HAP-1 (cell line): ENCODE measurements around the gene SLC35G3.

ENCODE experiments used
- DNase-seq, 2 experiments: peaks; one replicate each; pipeline ENCODE4 v3.0.0-alpha.2; 2016 to 2020; ENCODE audit warnings: low spot score in 2 of 2
- H3K27me3 ChIP-seq: fragments of 250-450 bp; sonication (Bioruptor Pico); 2 replicates; pipeline ENCODE4 v1.5.1; 2020; ENCODE audit warnings: low read depth, mild to moderate bottlenecking, moderate library complexity
- H3K36me3 ChIP-seq: fragments of 250-450 bp; sonication (Bioruptor Pico); replicated peaks from 2 replicates; pipeline ENCODE4 v1.5.1; 2020; ENCODE audit warnings: mild to moderate bottlenecking
- H3K4me1 ChIP-seq: fragments of 250-450 bp; sonication (Bioruptor Pico); 2 replicates; pipeline ENCODE4 v1.5.1; 2020; ENCODE audit warnings: mild to moderate bottlenecking
- H3K4me3 ChIP-seq: fragments of 250-450 bp; sonication (Bioruptor Pico); 2 replicates; pipeline ENCODE4 v1.5.1; 2020; ENCODE audit warnings: mild to moderate bottlenecking, moderate library complexity
- H3K9me3 ChIP-seq: fragments of 250-450 bp; sonication (Bioruptor Pico); 2 replicates; pipeline ENCODE4 v1.5.1; 2020; ENCODE audit warnings: mild to moderate bottlenecking, moderate library complexity
- in situ Hi-C: fragments of 300-500 bp; cut with MboI; formaldehyde crosslinking; loops from 3 replicates; pipeline ENCODE4 v1.14.3; 2020; ENCODE audit warnings: low sequenced_read_pairs, inconsistent platforms, mixed read lengths

SLC35G3 gene

DNA sequence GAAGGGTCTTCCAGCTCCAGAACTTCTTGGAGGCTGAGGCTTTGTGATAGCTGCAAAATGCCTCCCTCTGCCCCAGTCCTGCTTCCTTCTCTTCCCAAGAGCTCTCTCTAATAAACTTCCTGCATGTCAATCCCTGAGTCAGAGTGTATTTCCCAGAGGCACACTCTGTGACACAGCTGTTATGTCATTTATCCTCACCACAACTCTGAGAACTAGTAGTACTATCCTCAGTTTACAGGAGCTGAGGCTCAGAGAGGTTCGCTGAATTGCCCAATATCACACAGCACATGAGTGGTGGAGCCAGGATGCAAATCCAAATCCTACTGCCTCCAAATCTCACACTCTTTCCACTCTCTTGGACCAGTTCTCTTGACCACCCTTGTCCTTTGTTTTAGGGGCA lies 26.5 kb downstream of the SLC35G3 start:
- in situ Hi-C loops: loop anchor here (25.0 kb wide), 1 partner anchor 370 kb away; the partner anchor contains the start of gene SLFN12L
- H3K9me3 ChIP-seq: no peaks in the 10 kb centered on the region
- no peaks in the 10 kb centered on the region for H3K36me3 ChIP-seq
- H3K4me3 ChIP-seq: no peak overlapping the region
- DNase-seq: no peak
- no peaks in the 10 kb centered on the region; the same call in 1 of the 2 replicates for H3K27me3 ChIP-seq
- H3K4me1 ChIP-seq: no peaks in the 10 kb centered on the region

DNA sequence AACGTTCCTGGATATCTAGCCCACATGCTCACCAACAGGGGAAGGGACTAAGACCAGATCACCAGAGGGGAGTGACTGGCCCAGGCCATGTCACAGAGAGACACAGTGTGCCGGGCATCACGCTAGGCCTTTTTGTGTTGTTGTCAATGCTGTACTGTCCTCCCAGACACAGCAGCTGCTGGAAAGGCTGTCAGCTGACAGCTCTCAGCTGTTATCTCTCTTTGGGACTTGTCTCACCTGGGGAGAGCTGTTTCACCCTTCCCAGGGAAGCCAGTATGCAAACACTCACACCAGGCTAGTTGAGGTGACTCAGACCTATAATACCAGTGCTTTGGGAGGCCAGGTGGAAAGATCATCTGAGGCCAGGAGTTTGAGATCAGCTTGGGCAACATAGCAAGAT lies 27.1 kb downstream of the SLC35G3 start:
- H3K4me3 ChIP-seq: no peak overlapping the region
- no peaks in the 10 kb centered on the region for H3K36me3 ChIP-seq
- no peak for DNase-seq
- no peaks in the 10 kb centered on the region for H3K9me3 ChIP-seq
- peaks cover 5% of the 10 kb centered on the region; the same call in 1 of the 2 replicates for H3K27me3 ChIP-seq
- no peaks in the 10 kb centered on the region for H3K4me1 ChIP-seq
- in situ Hi-C loops: loop anchor here (25.0 kb wide), 1 partner anchor 370 kb away; the partner anchor contains the start of gene SLFN12L

DNA sequence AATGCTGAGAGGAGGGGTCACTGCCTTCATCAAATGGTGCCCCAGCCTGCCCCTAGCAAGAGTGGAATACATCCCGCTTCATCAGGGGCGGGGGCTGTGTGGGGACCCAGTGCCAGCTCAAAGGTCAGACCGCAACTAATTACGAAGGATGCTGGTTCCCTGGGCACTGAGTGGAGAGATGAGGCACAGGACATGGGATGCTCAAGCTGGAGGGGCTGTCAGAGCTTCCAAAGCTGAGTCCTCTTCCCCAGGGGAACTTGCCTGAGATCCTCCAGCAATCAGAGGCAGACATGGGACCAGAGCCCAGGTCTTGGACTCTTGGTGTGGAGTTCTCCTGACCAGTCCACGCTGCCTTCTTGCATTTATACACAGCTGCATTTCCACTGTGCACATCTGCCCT lies 27.7 kb downstream of the SLC35G3 start:
- in situ Hi-C loops: loop anchor here (25.0 kb wide), 1 partner anchor 371 kb away; the partner anchor contains the start of gene SLFN12L
- no peak overlapping the region for H3K4me3 ChIP-seq
- no peaks in the 10 kb centered on the region for H3K9me3 ChIP-seq
- H3K36me3 ChIP-seq: no peaks in the 10 kb centered on the region
- no peak for DNase-seq
- peaks cover 8% of the 10 kb centered on the region; the same call in 1 of the 2 replicates for H3K27me3 ChIP-seq
- no peaks in the 10 kb centered on the region for H3K4me1 ChIP-seq

- in situ Hi-C loops: loop anchor here (25.0 kb wide), 1 partner anchor 373 kb away; the partner anchor contains the start of gene SLFN12L
- DNase-seq: no peak
- H3K36me3 ChIP-seq: no peaks in the 10 kb centered on the region
These were observed 29.5 kb downstream of the SLC35G3 start for GRCh38 chr17:35164716-35165115.

DNA sequence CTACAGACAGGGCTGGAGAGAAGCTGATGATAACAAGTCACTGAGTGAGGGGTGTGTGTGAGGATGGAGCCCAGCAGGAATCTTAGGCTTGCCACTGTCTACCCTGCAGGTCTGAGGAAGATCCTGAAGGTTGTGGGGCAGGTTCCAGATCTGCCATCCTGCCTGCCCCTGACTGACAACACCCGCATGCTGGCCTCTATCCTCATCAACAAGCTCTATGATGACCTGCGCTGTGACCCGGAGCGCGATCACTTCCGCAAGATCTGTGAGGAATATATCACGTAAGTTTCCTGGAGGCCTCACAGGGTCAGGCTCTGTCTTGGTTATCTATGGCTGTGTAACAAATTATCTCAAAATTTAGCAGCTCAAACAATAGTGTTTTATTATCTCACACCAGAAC lies 30.3 kb downstream of the SLC35G3 start:
- in situ Hi-C loops: loop anchor here (25.0 kb wide), 1 partner anchor 373 kb away; the partner anchor contains the start of gene SLFN12L
- no peaks in the 10 kb centered on the region for H3K9me3 ChIP-seq
- no peaks in the 10 kb centered on the region for H3K36me3 ChIP-seq
- no peaks in the 10 kb centered on the region for H3K4me1 ChIP-seq
- no peak overlapping the region for H3K4me3 ChIP-seq
- no peak for DNase-seq
- peaks cover 16% of the 10 kb centered on the region for H3K27me3 ChIP-seq

More at GRCh38 chr17:35164716-35165115, 29.5 kb downstream of the SLC35G3 start:
- Histone ChIP-seq H3K4me3 (no peak overlapping the region), H3K27me3 (peaks cover 14% of the 10 kb centered on the region), H3K9me3 (no peaks in the 10 kb centered on the region), H3K4me1 (no peaks in the 10 kb centered on the region)

GRCh38 chr17:35162755-35163154 lies 31.4 kb downstream of the SLC35G3 start:
- in situ Hi-C loops: loop anchor here (25.0 kb wide), 1 partner anchor 375 kb away; the partner anchor contains the start of gene SLFN12L
- H3K27me3 ChIP-seq: peaks cover 16% of the 10 kb centered on the region

GRCh38 chr17:35161281-35161761 lies 32.9 kb downstream of the SLC35G3 start:
- no peak for DNase-seq
- no peak overlapping the region for H3K4me3 ChIP-seq
- H3K9me3 ChIP-seq: no peaks in the 10 kb centered on the region
- H3K4me1 ChIP-seq: no peaks in the 10 kb centered on the region
- no peaks in the 10 kb centered on the region for H3K36me3 ChIP-seq
- H3K27me3 ChIP-seq: peaks cover 16% of the 10 kb centered on the region
- in situ Hi-C loops: loop anchor here (25.0 kb wide), 1 partner anchor 376 kb away; the partner anchor contains the start of gene SLFN12L

More at GRCh38 chr17:35162755-35163154, 31.4 kb downstream of the SLC35G3 start:
- Histone ChIP-seq H3K36me3 (no peaks in the 10 kb centered on the region), H3K4me3 (no peak overlapping the region), H3K4me1 (no peaks in the 10 kb centered on the region), H3K9me3 (no peaks in the 10 kb centered on the region)
- DNase-seq: no peak

GRCh38 chr17:35160354-35161201 lies 33.6 kb downstream of the SLC35G3 start:
- no peaks in the 10 kb centered on the region for H3K9me3 ChIP-seq
- H3K36me3 ChIP-seq: no peaks in the 10 kb centered on the region
- no peak overlapping the region for H3K4me3 ChIP-seq
- H3K27me3 ChIP-seq: peaks cover 16% of the 10 kb centered on the region
- no peaks in the 10 kb centered on the region for H3K4me1 ChIP-seq
- in situ Hi-C loops: loop anchor here (25.0 kb wide), 1 partner anchor 377 kb away; the partner anchor contains the start of gene SLFN12L
- DNase-seq: no peak

GRCh38 chr17:35159940-35160339 lies 34.3 kb downstream of the SLC35G3 start:
- DNase-seq: no peak
- Histone ChIP-seq H3K9me3 (no peaks in the 10 kb centered on the region), H3K27me3 (peaks cover 16% of the 10 kb centered on the region), H3K4me3 (no peak overlapping the region), H3K36me3 (no peaks in the 10 kb centered on the region), H3K4me1 (no peaks in the 10 kb centered on the region)
- in situ Hi-C loops: loop anchor here (25.0 kb wide), 1 partner anchor 377 kb away; the partner anchor contains the start of gene SLFN12L

GRCh38 chr17:35155246-35155645 lies 38.9 kb downstream of the SLC35G3 start:
- in situ Hi-C loops: loop anchor here (25.0 kb wide), 1 partner anchor 382 kb away; the partner anchor contains the start of gene SLFN12L
- H3K4me1 ChIP-seq: no peaks in the 10 kb centered on the region
- no peak overlapping the region for H3K4me3 ChIP-seq

GRCh38 chr17:35154196-35155165 lies 39.7 kb downstream of the SLC35G3 start:
- no peaks in the 10 kb centered on the region for H3K4me1 ChIP-seq
- no peak for DNase-seq
- no peaks in the 10 kb centered on the region for H3K9me3 ChIP-seq
- H3K27me3 ChIP-seq: 0 out of 2 replicates have a peak, but pooled peaks cover 2% of the 10 kb centered on the region
- in situ Hi-C loops: loop anchor here (25.0 kb wide), 1 partner anchor 383 kb away; the partner anchor contains the start of gene SLFN12L
- H3K36me3 ChIP-seq: no peaks in the 10 kb centered on the region
- no peak overlapping the region for H3K4me3 ChIP-seq

More at GRCh38 chr17:35155246-35155645, 38.9 kb downstream of the SLC35G3 start:
- H3K9me3 ChIP-seq: no peaks in the 10 kb centered on the region
- 0 out of 2 replicates have a peak, but pooled peaks cover 2% of the 10 kb centered on the region for H3K27me3 ChIP-seq
- no peaks in the 10 kb centered on the region for H3K36me3 ChIP-seq
- DNase-seq: no peak

DNA sequence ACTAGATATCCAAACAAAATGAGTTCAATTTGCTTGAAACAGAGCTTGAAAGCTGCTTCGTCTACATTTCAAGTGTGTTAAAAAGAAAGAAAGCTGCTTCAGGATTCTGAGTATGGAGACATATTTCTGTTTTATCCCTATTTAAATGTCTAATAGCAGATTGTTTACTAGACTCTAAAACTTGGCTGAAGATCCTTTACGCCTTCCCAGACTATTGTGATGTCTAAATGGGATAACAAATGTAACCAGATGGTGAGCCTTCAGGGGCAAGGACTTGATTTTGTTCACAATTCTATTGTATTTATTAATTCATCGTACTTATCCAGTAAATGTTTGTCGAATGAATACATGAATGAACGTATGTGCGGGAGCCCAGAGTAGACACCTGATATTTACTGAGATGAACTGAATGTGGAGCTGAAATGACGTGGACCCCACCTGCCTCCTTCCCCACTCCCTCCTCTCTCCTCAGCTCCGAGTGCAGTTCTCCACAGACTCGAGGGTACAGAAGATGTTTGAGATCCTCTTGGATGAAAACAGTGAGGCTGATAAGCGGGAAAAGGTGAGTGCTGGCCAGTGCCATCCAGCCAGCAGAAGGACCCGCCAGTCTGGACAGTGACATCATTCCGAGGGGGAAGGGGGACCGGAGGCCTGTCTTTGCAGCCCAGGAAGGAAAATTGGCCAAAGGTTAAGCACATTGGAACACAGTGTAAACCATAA lies 41.6 kb downstream of the SLC35G3 start:
- Histone ChIP-seq H3K36me3 (no peaks in the 10 kb centered on the region), H3K4me1 (no peaks in the 10 kb centered on the region)
- in situ Hi-C loops: loop anchor here (25.0 kb wide), 1 partner anchor 385 kb away; the partner anchor contains the start of gene SLFN12L

More for the DNA sequence above, 41.6 kb downstream of the SLC35G3 start:
- DNase-seq: no peak
- Histone ChIP-seq H3K4me3 (no peak overlapping the region), H3K27me3 (no peaks in the 10 kb centered on the region), H3K9me3 (no peaks in the 10 kb centered on the region)
